Measurements from ENCODE around the gene OR10J1.

The OR10J1 gene

DNA sequence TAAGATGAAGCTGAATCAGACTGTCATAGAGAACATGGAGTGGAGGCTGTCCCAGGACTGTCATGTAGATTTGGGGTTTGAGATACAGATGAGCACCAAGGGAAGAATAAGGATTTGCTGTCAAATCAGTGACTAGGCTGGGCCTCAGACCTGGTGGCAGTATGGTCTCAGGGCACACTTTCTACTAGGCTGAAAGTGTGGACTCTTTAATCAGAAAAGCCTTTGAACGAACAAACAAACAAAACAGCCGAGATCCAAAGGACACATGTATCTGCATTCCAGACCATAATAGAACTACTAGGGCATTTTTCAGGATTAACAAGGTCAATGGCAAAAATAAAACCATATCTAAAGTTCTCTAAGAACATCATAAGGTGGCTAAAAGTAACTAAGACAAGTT, 2.9 kb downstream of the OR10J1 start:
- Histone ChIP-seq H3K4me2 (ENCODE audit: low read length) (no peak overlapping the region), H3K9me2 (replicated peaks; ENCODE audit: control insufficient read depth, low read length) (no peaks in the 10 kb centered on the region), H3F3A (ENCODE audit: control insufficient read depth, insufficient read depth) (no peaks in the 10 kb centered on the region), H3K27ac (ENCODE audit: low read depth, low read length) (no peak overlapping the region), H3K4me1 (ENCODE audit: control insufficient read depth, low read length) (no peaks in the 10 kb centered on the region), H3K79me2 (ENCODE audit: control insufficient read depth, low read length) (no peaks in the 10 kb centered on the region), H4K20me1 (ENCODE audit: control insufficient read depth, insufficient read depth, low read depth, low read length) (no peaks in the 10 kb centered on the region), H3K27me3 (ENCODE audit: control insufficient read depth, low read length) (no peaks in the 10 kb centered on the region), H3K36me3 (ENCODE audit: control insufficient read depth, low read length) (no peaks in the 10 kb centered on the region), H3K9me3 (ENCODE audit: control insufficient read depth, insufficient read depth, low read length) (no peaks in the 10 kb centered on the region), H3K4me3 (ENCODE audit: low read length) (no peak overlapping the region)
- no peak for TF ChIP-seq EZH2phosphoT487 (IDR thresholded peaks at IDR 0.05; ENCODE audit: borderline replicate concordance, low read length)
- TF ChIP-seq, protein P1, sequence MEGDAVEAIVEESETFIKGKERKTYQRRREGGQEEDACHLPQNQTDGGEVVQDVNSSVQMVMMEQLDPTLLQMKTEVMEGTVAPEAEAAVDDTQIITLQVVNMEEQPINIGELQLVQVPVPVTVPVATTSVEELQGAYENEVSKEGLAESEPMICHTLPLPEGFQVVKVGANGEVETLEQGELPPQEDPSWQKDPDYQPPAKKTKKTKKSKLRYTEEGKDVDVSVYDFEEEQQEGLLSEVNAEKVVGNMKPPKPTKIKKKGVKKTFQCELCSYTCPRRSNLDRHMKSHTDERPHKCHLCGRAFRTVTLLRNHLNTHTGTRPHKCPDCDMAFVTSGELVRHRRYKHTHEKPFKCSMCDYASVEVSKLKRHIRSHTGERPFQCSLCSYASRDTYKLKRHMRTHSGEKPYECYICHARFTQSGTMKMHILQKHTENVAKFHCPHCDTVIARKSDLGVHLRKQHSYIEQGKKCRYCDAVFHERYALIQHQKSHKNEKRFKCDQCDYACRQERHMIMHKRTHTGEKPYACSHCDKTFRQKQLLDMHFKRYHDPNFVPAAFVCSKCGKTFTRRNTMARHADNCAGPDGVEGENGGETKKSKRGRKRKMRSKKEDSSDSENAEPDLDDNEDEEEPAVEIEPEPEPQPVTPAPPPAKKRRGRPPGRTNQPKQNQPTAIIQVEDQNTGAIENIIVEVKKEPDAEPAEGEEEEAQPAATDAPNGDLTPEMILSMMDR (IDR thresholded peaks at IDR 0.05; ENCODE audit: low read depth, low read length, poor library complexity, severe bottlenecking), result no peak

DNA sequence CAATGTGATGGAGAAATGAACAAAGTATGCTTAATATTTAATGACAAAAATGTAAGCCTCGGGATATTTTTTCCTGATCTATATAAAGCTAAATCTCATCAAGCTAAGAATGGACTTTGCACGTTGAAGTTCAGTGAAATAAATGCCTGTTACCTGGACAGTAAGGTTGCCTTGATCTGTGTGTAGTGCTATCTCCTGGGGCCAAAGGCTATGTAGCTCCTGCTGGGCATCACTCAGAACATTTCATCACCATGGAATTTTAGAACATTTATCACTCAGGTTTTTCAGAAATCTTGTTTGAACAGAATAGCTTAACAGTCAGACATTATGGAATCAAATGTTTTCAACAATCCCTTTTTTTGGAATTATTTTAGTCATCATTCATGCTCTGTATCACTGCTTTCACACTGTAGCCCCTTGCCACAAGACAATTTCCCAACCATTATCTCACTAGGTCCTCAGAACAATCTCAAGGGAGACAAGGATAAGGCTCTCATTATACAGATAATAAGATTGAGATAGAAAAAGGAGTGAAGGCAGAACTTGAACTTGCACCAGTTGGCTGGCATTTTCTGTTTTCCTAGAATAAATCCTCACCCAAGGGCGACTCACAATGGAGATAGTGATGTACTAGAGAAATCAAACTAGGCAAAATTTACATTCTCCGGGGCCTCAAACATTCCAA, 3.7 kb downstream of the OR10J1 start:
- no peaks in the 10 kb centered on the region for H4K20me1 ChIP-seq (ENCODE audit: control insufficient read depth, insufficient read depth, low read depth, low read length)
- H3K9me2 ChIP-seq (replicated peaks; ENCODE audit: control insufficient read depth, low read length), result no peaks in the 10 kb centered on the region
- H3F3A ChIP-seq (ENCODE audit: control insufficient read depth, insufficient read depth), result no peaks in the 10 kb centered on the region
- H3K4me1 ChIP-seq (ENCODE audit: control insufficient read depth, low read length), result no peaks in the 10 kb centered on the region
- H3K4me3 ChIP-seq (ENCODE audit: low read length), result no peak overlapping the region
- no peaks in the 10 kb centered on the region for H3K9me3 ChIP-seq (ENCODE audit: control insufficient read depth, insufficient read depth, low read length)
- no peak for TF ChIP-seq EZH2phosphoT487 (IDR thresholded peaks at IDR 0.05; ENCODE audit: borderline replicate concordance, low read length)
- TF ChIP-seq, protein P1 (IDR thresholded peaks at IDR 0.05; ENCODE audit: low read depth, low read length, poor library complexity, severe bottlenecking), result no peak
- H3K27ac ChIP-seq (ENCODE audit: low read depth, low read length), result no peak overlapping the region
- no peaks in the 10 kb centered on the region for H3K79me2 ChIP-seq (ENCODE audit: control insufficient read depth, low read length)
- no peaks in the 10 kb centered on the region for H3K27me3 ChIP-seq (ENCODE audit: control insufficient read depth, low read length)
- no peaks in the 10 kb centered on the region for H3K36me3 ChIP-seq (ENCODE audit: control insufficient read depth, low read length)
- no peak overlapping the region for H3K4me2 ChIP-seq (ENCODE audit: low read length)

DNA sequence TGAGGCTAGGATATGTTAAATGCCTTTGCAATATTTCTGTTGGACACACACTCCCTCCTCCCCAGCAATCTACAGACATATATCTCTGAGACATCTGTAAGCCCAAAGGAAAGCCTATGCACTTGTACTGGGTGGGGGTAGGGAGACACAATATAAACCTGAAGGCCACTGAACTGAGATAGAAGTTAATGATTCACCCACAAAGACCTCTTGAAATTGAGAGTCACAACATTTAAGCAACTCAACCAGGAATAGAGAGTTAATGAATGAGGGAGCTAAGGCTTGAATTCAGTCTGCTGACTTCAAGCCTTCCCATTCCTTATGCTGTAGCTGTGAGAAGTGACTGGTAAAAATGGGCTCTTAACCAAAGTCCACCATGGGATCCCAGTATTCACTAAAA, 5.0 kb downstream of the OR10J1 start:
- no peak overlapping the region for H3K4me2 ChIP-seq (ENCODE audit: low read length)
- no peaks in the 10 kb centered on the region for H4K20me1 ChIP-seq (ENCODE audit: control insufficient read depth, insufficient read depth, low read depth, low read length)
- H3K4me1 ChIP-seq (ENCODE audit: control insufficient read depth, low read length), result no peaks in the 10 kb centered on the region
- no peaks in the 10 kb centered on the region for H3K79me2 ChIP-seq (ENCODE audit: control insufficient read depth, low read length)
- TF ChIP-seq, protein P1 (IDR thresholded peaks at IDR 0.05; ENCODE audit: low read depth, low read length, poor library complexity, severe bottlenecking), result no peak
- no peak for TF ChIP-seq EZH2phosphoT487 (IDR thresholded peaks at IDR 0.05; ENCODE audit: borderline replicate concordance, low read length)
- H3K9me3 ChIP-seq (ENCODE audit: control insufficient read depth, insufficient read depth, low read length), result no peaks in the 10 kb centered on the region
- no peaks in the 10 kb centered on the region for H3F3A ChIP-seq (ENCODE audit: control insufficient read depth, insufficient read depth)
- H3K36me3 ChIP-seq (ENCODE audit: control insufficient read depth, low read length), result no peaks in the 10 kb centered on the region
- H3K27me3 ChIP-seq (ENCODE audit: control insufficient read depth, low read length), result no peaks in the 10 kb centered on the region
- H3K27ac ChIP-seq (ENCODE audit: low read depth, low read length), result no peak overlapping the region
- no peaks in the 10 kb centered on the region for H3K9me2 ChIP-seq (replicated peaks; ENCODE audit: control insufficient read depth, low read length)
- no peak overlapping the region for H3K4me3 ChIP-seq (ENCODE audit: low read length)
